Ishikawa (cell line): ENCODE data around the gene MKX.

ENCODE experiments used
- CEBPB ChIP-seq: IDR thresholded peaks from 2 replicates; pipeline ENCODE4 v1.6.1; 2012
- CREB1 ChIP-seq: IDR thresholded peaks from 2 replicates; pipeline ENCODE4 v1.6.1; 2012; ENCODE audit warnings: low read depth
- EGR1 ChIP-seq: IDR thresholded peaks from 2 replicates; pipeline ENCODE4 v1.6.1; 2012
- EP300 ChIP-seq: IDR thresholded peaks from 2 replicates; pipeline ENCODE4 v1.6.1; 2012; ENCODE audit warnings: borderline replicate concordance
- FOXM1 ChIP-seq: IDR thresholded peaks from 2 replicates; pipeline ENCODE4 v1.6.1; 2012; ENCODE audit warnings: low read depth, borderline replicate concordance
- MAX ChIP-seq: IDR thresholded peaks from 2 replicates; pipeline ENCODE4 v1.6.1; 2012
- NFIC ChIP-seq: IDR thresholded peaks from 2 replicates; pipeline ENCODE4 v1.6.1; 2012
- RAD21 ChIP-seq: IDR thresholded peaks from 2 replicates; pipeline ENCODE4 v1.6.1; 2012; ENCODE audit warnings: low read depth
- REST ChIP-seq: IDR thresholded peaks from 2 replicates; pipeline ENCODE4 v1.6.1; 2012; ENCODE audit warnings: low read depth, mild to moderate bottlenecking
- TAF1 ChIP-seq: IDR thresholded peaks from 2 replicates; pipeline ENCODE4 v1.6.1; 2012; ENCODE audit warnings: low read depth, mild to moderate bottlenecking
- TCF12 ChIP-seq: IDR thresholded peaks from 2 replicates; pipeline ENCODE4 v1.6.1; 2012; ENCODE audit warnings: low read depth
- TEAD4 ChIP-seq: IDR thresholded peaks from 2 replicates; pipeline ENCODE4 v1.6.1; 2012
- YY1 ChIP-seq: IDR thresholded peaks from 2 replicates; pipeline ENCODE4 v1.6.1; 2012; ENCODE audit warnings: low read depth
- ZBTB7A ChIP-seq: IDR thresholded peaks from 2 replicates; pipeline ENCODE4 v1.6.1; 2012; ENCODE audit warnings: low read depth
- TF ChIP-seq, protein P1 (sequence below): IDR thresholded peaks from 2 replicates; pipeline ENCODE4 v1.6.1; 2012

MKX gene

GRCh38 chr10:27741173-27742091 is 4.2 kb downstream of the MKX start:
- no peak for TF ChIP-seq RAD21
- TF ChIP-seq, protein P1, sequence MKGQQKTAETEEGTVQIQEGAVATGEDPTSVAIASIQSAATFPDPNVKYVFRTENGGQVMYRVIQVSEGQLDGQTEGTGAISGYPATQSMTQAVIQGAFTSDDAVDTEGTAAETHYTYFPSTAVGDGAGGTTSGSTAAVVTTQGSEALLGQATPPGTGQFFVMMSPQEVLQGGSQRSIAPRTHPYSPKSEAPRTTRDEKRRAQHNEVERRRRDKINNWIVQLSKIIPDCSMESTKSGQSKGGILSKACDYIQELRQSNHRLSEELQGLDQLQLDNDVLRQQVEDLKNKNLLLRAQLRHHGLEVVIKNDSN, result no peak
- no peak for TF ChIP-seq TAF1
- TF ChIP-seq MAX, result no peak

- TF ChIP-seq EP300 (no peak), EGR1 (no peak), CEBPB (no peak)
- TF ChIP-seq, protein P1, result no peak
Measured at GRCh38 chr10:27736396-27736795, 9.2 kb downstream of the MKX start.

DNA sequence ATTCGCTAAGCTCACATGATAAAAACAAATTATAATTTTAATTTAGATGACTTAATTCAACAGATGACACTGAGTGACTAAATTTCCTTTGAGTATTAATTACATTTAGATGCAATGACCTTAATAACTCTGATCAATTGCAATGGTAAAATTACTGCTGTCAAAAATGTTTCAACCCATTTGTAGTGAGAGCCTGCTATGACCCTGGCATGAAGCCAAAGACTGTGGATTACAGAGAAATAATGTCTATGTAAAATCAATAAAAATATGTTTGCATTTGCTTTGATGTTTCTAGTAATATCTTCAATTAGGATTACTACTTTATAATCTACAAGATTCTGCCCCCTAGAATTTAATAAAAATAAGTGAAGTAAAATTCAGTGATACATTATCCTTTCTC is 15.6 kb downstream of the MKX start:
- TF ChIP-seq CREB1, result no peak
- TF ChIP-seq EGR1, result no peak
- TF ChIP-seq TEAD4, result no peak
- no peak for TF ChIP-seq CEBPB
- TF ChIP-seq MAX, result no peak
- TF ChIP-seq, protein P1, result no peak
- TF ChIP-seq TAF1, result no peak
- TF ChIP-seq NFIC, result no peak
- no peak for TF ChIP-seq YY1
- no peak for TF ChIP-seq RAD21
- no peak for TF ChIP-seq REST
- no peak for TF ChIP-seq EP300
- TF ChIP-seq ZBTB7A, result no peak
- TF ChIP-seq TCF12, result no peak
- TF ChIP-seq FOXM1, result no peak

DNA sequence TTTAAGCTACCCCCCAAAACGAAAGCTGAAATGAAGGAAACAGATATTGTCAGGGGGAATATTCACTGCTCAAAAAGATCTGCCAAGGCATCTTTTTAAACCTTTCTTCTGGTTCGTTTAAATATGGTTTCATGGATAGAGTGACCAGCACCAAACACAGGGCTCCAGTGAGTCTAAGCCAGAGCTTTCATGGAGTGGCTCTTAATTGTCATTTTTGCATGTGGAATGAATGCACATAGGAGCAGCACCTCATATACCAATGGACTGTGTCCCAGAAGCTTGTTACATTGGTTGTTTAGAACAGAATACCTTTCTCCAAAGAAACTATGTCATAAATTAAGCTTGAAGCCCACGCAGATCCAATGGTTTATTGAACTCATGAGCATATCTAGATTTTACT is 17.3 kb downstream of the MKX start:
- no peak for TF ChIP-seq REST
- TF ChIP-seq TCF12, result no peak
- TF ChIP-seq YY1, result no peak
- no peak for TF ChIP-seq TEAD4
- TF ChIP-seq NFIC, result no peak
- TF ChIP-seq MAX, result no peak
- no peak for TF ChIP-seq EGR1
- TF ChIP-seq ZBTB7A, result no peak
- no peak for TF ChIP-seq FOXM1
- no peak for TF ChIP-seq RAD21

DNA sequence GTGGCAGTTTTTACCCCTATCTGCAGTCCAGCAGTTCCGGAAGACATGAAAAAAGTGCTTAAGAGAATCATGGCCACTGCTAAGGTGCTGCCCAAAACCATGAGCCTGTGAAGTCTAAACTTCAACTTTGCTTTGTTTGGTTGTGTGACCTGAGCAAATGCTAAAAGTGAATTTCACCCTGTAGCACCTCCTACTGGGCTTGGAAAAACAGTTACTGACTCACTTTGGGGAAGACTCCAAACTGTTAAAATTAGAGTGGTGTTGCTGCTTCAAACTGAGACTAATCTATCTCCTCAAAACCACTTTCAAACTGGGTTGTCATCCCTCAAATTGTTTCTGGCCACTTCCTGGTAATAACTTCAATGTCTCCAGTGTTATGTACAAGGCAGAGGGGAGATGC is 21.3 kb downstream of the MKX start:
- TF ChIP-seq RAD21 (peak; percentile 28; the same call in 1 of the 2 replicates), TEAD4 (no peak), YY1 (no peak), FOXM1 (no peak), REST (no peak), CEBPB (no peak), EP300 (no peak)
